Osteocyte (in vitro differentiated cells): ENCODE results near the gene IRX1. TPM values are rescaled to one million over a fixed set of nuclear protein-coding genes. Genes with fewer than 3 reads are reported as not detected.
A peak's percentile ranks its signal among the peaks of the same experiment; 100 is the strongest.

Source experiments
- DNase-seq: peaks from one replicate; pipeline ENCODE4 v3.0.0; 2021; ENCODE audit warnings: mixed read lengths; ENCODE audit not compliant: unreplicated experiment; ENCODE audit errors: extremely low spot score
- H3K27ac Mint-ChIP-seq: one replicate; pipeline ENCODE4 v1.8.0; 2021; ENCODE audit warnings: mild to moderate bottlenecking, mixed read lengths; ENCODE audit not compliant: unreplicated experiment
- H3K27me3 Mint-ChIP-seq: one replicate; pipeline ENCODE4 v1.8.0; 2021; ENCODE audit warnings: mixed read lengths; ENCODE audit not compliant: unreplicated experiment
- H3K36me3 Mint-ChIP-seq: one replicate; pipeline ENCODE4 v1.8.0; 2021; ENCODE audit warnings: mixed read lengths; ENCODE audit not compliant: unreplicated experiment
- H3K4me1 Mint-ChIP-seq: one replicate; pipeline ENCODE4 v1.8.0; 2021; ENCODE audit warnings: mixed read lengths; ENCODE audit not compliant: unreplicated experiment
- H3K4me3 Mint-ChIP-seq: one replicate; pipeline ENCODE4 v1.8.0; 2021; ENCODE audit warnings: mild to moderate bottlenecking, moderate library complexity, mixed read lengths; ENCODE audit not compliant: unreplicated experiment
- H3K9me3 Mint-ChIP-seq: one replicate; pipeline ENCODE4 v1.8.0; 2021; ENCODE audit warnings: mixed read lengths; ENCODE audit not compliant: unreplicated experiment
- CTCF ChIP-seq: fragments of 200-600 bp; sonication (generic); IDR thresholded peaks from 2 replicates; pipeline ENCODE4 v1.5.0; 2021; ENCODE audit warnings: antibody characterized with exemption, mild to moderate bottlenecking, moderate library complexity
- total RNA-seq: library from RNA; stranded (reverse); gene quantifications from 2 replicates; pipeline ENCODE4 v1.2.1, GENCODE V29; 2021

Gene IRX1
- total RNA-seq, 1 donor from 2014 or later: 11.8 TPM

GRCh38 chr5:3650320-3650719 lies 54.7 kb downstream of the IRX1 start:
- DNase-seq: peak; percentile 54
- no peaks in the 10 kb centered on the region for H3K4me1 Mint-ChIP-seq
- H3K27ac Mint-ChIP-seq: no peak overlapping the region
- no peak for TF ChIP-seq CTCF
- no peaks in the 10 kb centered on the region for H3K27me3 Mint-ChIP-seq
- H3K9me3 Mint-ChIP-seq: peaks cover 16% of the 10 kb centered on the region
- H3K36me3 Mint-ChIP-seq: no peaks in the 10 kb centered on the region
- no peak overlapping the region for H3K4me3 Mint-ChIP-seq

- H3K4me3 Mint-ChIP-seq: no peak overlapping the region
- no peaks in the 10 kb centered on the region for H3K4me1 Mint-ChIP-seq
- no peaks in the 10 kb centered on the region for H3K36me3 Mint-ChIP-seq
- peak; percentile 40 for DNase-seq
- H3K27me3 Mint-ChIP-seq: no peaks in the 10 kb centered on the region
- TF ChIP-seq CTCF: no peak
- no peak overlapping the region for H3K27ac Mint-ChIP-seq
- H3K9me3 Mint-ChIP-seq: peaks cover 15% of the 10 kb centered on the region
Measured at GRCh38 chr5:3650868-3651267, 55.2 kb downstream of the IRX1 start.
